Activated CD4-positive, CD25-positive, alpha-beta regulatory T cell treated with anti-CD3 and anti-CD28 coated beads, Interleukin-2, amount 50 U/mL, for 24 hours (primary cell): ENCODE measurements around the gene CMIP.

Experiments
- ATAC-seq, 2 donors: fragments of 150-1000 bp; cut with Tn5 transposase; one replicate each; pipeline ENCODE4 v1.10.0; 2021; ENCODE audit warnings: mild to moderate bottlenecking in 1 of 2, moderate library complexity in 1 of 2

The CMIP gene

DNA sequence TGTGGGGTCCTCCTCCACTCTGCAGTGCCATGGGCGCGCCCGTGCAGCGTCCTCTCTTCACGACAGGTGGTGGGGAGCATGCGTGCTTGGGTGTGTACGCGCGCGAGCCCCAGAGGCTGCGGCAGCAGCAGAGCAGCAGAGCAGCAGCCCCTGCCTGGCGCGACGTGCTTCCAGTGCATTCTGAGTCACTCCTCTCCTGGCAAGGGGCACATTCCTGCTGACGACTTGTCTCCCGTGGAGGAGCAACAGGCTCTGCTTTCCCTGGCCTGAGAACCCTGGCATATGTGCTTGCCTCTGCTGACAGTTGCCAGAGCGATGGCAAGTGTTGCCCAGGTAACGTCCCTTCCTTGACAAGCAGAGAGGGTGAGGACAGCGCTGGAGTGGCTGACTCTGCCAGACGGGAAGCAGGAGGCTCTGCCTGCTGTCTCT, 200.7 kb downstream of the CMIP start:
- no peak for ATAC-seq

DNA sequence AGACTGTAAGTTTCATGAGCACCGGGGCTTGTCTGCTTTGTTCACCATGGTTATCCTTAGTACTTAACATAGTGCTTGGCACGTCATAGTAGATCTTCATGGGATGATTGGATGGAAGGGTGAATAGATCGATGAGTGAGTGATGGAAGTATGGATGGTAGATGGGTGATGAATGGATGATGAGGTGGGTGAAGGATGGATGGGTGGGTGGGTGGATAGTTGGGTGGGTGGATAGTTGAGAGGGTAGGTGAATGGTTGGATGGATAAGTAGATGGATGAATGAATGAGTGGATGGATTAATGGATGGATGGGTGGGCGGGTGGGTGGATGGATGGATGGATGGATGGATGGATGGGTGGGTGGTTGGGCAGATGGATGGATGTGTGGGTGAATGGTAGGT, 201.3 kb downstream of the CMIP start:
- ATAC-seq: no peak

DNA sequence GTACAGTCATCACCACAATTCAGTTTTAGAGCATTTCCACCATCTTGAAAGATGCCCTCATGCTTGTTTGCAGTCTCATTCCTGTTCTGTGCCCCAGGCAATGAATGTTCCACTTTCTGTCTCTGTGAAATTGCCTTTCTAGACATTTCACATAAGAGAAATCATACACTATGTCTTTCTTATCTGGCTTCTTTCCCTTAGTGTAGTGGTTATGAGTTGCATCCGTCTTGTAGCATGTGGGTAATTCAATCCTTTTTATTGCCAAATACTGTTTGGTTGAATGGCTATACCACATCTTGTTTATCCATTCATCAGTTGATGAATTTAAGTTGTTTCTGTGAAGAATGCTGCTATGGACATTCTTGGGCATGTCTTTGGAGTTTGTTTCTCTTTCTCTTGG, 202.0 kb downstream of the CMIP start:
- ATAC-seq: no peak

DNA sequence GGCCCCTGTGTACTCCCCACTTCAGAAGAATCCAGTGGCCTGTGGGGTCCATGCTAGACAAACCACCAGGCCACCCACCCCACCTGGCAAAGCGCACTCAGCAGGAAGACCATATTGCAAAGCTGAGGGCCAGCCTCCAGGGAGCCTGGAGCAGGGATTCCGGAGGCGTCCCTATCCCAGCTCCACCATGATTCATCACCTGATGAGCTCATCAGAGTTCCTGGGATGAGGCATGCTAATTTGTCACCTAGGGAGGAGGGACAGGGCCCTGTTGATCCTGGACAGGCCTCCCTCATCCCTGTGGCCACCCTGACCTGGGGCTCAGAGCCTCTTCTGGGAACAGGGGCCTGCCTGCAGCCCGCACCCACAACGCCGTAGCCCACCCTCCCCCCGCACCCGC, 202.9 kb downstream of the CMIP start:
- no peak for ATAC-seq

DNA sequence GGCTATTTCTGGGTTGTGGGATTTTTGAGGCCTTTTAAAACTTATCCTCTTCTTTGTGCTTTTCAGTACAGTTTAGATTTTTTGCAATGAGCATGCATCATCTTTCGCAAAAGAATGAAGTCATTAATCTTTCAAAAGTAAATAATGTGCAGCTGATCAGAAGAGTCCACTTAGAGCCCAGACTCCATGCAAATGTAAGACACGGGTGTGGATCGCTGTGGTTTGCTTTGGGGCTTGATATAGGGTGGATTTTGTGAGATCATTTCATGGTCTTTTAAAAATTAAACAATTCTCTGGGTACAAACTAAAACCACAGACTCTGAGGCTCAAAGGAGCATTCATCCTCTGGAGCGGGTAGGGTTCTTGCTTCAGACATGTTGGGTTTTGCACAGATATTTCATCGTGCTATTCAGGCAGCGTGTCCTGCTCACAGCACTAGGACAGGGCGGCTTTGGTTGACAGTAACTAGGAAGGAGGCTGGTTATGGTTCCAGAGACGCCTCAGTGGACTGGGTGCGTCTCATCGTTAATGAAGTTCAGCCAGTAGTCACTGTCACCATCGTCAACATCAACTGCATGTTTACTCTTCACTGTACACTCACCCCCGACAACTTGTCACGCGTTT, 205.1 kb downstream of the CMIP start:
- no peak for ATAC-seq

DNA sequence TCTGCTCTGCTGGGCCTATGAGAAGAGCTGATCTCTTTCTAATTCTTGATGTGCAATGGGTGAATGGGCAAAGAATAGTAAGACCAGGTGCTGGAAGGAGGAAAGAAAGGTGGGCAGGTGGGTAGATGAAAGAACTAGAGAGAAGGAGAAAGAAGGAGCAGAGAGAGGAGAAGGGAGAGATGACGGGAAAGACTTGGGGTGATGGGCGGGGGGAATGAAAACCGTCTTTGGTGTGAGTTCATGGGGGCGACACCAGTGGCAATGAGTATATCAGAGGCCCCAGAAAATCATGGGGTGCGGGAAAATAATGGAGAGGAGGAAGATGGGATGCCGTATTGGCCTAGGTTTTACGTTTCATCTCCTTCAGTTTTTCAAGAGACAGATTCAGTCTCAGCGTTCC, 205.7 kb downstream of the CMIP start:
- ATAC-seq: no peak

DNA sequence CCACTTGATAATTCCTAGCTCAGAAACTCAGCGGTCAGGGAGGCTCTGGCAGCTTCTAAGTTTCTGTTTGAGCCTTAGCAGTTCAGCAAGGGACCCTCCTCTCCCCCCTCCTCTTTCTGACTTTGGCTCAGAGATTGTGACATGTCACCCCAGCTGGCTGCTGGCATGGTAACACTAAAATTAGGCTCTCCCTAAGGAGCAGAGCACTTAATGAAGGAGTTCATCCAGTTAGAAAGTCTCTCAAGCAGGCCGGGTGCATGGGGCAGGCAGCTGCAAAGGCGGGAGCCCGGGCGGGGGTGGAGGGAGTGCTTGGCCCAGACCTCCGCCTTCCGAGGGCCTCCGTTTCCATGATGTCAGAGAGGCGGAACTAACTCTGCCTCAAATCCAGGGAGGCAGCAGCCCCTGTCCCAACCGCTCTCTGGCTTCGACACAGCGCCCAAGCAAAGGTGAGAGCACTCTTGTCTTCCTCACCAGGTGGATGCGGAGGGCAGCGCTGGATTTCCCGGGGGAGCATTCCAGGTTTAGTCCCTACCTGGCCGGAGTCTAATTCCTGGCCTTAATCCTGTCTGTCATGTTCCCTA, 206.5 kb downstream of the CMIP start:
- ATAC-seq: no peak

DNA sequence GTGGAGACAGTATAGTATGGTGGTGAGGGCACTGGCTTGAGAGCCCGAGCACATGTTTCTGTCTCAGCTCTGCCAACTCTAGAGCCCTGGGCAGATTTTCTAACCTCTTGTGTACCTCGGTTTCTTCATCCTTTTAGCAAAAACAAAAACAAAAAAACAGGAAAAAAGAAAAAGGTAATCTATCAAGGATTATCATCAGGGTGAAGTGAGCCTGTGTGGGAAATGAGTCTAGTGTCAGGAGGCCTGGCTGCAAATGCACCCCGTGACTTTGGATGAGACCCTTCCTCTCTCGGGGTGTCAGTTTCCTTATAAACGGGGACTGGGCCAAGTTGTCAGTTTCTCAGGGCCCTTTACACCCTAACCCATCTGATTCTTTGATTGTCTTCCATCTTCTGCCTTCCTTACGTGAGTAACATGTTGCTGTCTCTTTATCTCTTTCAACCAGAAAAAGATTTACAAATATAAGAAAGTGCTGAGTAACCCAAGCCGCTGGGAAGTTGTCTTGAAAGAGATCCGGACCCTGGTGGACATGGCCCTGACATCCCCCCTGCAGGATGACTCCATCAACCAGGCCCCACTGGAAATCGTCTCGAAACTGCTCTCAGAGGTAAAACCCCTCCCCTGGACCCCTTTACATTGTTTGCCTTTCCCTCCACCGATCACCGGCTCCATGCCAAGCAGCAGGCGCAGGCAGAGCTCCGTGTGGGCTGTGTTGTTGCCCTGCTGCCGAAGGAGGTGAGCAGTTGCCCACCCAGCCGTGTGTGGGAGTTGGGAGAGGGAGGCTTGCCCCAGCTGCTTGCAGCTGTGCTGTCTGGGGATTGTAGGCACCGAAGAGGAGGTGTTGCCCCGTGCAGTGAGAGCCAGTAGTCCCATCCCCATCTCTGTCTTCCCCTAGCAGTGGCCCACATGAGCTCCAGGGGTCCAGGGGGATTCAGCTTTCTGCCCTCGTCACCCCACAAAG, 207.4 kb downstream of the CMIP start:
- no peak for ATAC-seq

DNA sequence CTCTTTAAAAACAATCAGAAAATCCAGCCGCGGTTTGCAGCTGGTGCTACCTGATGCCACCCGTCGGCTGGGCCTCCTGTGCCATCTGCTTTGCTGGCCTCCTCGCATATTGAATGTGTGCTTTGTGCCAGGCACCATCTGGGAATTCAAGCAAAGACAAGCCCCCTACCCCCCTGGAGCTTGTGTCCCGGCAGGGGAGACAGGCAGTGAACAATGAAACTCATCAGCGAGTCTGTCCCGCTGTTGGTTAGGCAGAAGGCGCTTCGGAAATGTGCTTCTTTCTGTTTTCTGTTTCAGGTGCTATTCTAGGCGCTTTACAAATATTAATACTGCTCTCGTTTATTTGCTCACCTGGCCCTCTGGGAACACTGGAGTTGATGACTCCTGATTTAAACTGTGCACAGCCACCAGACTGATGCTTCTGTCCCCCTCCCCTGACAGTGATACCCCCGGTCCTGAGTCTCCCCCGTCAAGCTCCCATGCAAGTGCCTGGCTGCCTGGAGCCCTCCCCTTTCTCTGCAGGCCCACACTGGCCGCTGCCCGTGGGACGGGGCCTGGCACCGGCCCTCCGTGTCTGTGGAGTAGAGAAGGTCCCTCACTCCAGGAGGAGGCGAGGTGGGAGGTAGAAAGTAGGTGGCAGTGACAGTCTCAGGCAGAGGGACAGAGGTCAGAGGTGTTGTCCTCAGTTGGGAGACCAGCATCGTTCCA, 208.3 kb downstream of the CMIP start:
- ATAC-seq: no peak

DNA sequence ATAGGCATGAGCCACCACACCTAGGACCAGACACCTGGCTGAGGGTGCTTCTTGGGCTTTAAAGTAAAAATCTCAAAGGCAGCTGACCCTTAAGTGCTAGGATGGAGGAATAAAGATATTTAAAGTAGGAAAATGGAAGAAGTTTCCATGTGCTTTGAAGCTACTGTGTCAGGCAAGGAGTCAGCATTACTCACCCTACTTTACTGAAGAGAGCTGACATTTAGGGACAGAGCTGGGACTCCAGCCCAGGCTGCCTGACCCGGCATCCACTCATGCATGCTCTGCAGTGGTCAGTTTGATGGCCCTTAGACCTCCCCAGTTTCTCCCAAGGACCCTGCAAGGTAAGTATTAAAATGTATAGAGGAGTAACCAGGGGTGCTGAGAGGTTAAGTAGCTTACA, 209.7 kb downstream of the CMIP start:
- no peak for ATAC-seq

DNA sequence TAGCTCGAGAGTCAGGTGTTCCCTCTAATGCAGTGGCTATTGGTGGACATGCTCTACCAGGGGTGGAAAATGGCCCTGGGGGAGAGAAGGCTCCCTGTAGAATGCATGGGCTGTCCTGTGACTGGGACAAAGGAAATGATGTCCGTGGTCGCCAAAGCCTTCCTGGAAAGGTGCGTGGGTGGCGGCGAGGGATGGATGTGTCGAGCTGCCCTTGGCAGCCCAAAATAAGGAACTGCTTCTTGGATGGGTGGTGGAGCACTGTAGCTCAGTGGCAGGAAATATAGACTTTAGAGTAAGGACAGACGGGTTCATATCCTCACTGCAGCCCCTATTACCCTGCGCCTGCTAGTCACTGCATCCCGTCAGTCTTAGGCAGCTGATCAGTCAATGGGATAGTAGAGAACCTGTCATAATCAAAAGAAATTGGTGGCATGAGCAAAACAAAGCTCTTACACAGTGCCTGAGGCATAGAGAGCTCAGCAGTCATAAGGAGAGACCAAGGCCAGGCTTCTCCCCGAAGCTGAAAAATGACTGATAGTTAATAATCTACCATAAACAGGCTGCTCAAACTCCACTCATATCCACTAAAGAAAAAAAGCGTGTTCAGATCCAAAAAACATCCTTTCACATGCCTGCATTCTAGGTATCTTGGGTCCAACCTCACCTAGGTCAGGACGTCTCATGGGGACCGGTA, 211.0 kb downstream of the CMIP start:
- no peak for ATAC-seq

DNA sequence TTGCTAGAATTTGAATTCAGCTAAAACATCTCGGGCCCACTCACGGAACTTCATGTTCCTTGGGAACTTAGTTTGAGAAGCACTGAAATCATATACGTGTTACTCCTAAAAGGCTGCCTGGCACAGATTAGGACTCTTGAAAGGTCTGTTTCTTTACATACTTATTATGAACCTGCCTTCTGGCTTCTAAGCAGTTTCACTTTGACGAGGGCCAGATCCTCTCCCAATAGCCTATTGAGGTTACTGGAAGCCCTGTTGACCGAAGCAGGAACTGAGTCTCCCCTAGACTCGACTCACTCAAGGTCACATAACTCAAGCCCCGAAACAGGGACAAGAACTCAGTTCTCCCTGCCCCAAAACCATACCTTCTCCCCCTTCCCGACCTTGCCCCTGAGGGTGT, 212.6 kb downstream of the CMIP start:
- no peak for ATAC-seq

DNA sequence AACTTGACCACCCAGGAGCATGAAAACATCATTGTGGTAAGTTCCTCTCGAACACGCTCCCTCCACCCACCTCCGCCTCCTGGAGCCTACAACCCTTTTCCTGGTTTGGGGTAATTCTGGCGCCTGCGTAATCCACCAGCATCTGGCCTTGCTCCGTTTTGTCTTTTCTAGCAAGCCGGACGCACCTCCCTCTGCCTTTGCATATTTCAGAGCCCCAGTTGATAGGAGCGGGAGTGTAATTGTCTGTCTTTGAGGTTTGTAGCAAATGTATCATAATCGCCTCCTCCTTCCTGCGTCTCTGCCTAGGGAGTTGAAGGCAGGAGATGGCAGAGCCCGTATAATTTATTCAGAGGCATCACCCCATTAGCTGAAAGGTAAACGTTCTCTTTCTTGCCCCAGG, 213.2 kb downstream of the CMIP start:
- ATAC-seq: no peak

DNA sequence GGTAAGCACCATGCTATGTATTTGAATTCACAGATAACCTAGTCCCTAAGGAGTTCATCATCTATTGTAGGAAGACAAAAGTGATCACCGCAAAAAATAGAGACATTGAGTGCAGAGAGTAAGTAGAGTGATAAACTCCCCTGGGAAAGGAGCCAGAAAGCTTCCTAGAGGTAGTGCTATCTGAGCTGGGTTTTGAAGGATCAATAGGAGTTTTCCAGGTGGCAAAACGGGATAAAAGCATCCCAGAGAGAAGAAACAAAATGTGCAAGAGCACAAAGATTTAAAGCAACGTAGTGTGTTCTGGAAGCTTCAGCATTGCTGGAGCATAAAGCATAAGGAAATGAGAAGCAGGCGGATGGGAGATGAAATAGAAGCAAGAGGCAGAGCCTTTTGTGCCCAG, 213.8 kb downstream of the CMIP start:
- no peak for ATAC-seq

DNA sequence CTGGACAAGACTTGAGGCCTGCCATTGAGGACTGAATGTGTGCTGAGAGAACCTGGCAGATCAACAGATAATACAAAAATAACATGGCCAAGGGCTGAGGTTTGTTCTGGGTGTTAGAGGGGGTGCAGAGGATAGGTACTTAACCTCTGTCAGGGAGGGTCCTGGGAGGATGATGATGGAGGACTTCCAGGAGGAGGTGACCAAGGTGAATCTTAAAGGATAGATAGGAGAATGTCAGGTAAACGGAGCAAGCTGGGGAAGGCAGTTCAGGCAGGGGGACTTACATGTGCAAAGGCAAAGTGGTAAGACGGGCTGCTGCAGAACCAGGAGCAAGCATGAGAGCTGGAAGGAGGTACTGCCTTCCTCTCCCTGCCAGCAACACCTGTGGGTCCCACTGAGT, 214.6 kb downstream of the CMIP start:
- ATAC-seq: no peak

DNA sequence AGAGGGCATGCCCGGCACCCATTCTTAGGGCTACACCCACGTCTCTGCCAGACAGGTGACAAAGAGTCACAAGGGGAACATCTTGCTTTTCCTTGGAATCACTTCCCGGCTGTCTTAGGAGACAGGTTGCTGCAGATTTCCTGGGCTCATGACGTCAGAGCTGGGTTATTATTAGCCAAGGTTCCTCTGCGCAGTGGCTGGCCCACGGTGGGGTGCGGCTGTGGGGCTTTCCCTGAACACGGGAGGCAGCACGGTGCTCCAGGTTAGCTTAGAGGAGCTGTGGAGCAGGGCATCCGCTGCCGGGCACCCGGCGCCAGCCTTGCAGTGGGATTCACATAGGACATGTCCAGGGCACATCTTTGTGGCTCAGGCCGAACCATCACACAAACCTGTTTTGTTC, 216.5 kb downstream of the CMIP start:
- ATAC-seq: no peak

DNA sequence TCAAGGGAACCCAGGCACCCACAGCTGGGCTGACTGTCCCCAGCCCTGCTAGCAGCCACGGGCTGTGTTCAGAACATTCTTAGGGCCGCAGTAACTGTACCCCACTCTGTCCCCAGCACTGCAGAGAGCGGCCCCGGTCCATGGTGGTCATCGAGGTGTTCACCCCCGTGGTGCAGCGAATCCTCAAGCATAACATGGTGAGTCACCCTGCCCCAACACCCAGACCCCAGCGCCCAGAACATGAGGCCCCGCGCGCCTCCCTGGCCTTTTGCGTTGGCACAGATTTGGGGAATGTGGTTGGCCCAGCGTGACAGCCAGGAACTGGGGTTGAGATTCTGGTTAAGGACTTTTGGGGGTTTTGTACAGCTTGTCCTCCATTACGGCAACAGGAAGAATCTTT, 219.5 kb downstream of the CMIP start:
- ATAC-seq: no peak

DNA sequence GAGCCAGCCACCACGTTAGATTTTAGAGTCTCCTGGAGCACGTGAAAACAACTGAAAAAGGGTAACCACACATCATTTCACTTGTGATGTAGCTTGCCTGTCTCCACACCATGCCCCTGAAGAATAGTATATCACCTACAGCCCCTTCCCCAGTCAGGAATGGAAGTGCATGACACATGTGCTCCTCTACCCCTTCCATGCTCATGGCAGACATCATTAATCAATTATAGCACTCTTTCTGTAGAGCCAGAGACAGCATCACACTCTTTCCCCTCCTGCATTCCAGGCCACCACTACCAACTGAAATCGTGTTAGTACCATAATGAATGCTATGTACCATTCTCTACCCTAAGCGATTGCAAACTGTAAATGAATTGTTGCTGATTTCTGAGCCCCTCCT, 221.0 kb downstream of the CMIP start:
- no peak for ATAC-seq

DNA sequence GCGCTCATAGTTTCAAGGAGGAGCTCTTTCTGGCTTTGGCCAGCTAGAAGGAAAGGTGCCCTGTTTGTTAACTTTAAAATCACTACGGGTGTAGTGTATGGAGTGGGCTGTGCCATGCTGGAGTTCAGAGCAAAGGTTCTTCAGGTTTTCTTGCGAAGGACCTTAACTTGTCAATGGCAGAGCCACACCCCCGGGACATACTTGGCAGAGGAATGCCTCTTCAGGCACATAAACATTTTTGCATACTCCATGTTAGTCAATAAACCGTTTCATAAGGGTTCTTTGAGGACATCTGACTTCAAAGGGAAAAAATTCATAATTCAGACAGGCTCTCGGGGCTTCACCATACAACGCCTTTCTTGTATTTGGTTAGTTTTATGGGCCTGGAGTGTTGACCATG, 221.5 kb downstream of the CMIP start:
- no peak for ATAC-seq

DNA sequence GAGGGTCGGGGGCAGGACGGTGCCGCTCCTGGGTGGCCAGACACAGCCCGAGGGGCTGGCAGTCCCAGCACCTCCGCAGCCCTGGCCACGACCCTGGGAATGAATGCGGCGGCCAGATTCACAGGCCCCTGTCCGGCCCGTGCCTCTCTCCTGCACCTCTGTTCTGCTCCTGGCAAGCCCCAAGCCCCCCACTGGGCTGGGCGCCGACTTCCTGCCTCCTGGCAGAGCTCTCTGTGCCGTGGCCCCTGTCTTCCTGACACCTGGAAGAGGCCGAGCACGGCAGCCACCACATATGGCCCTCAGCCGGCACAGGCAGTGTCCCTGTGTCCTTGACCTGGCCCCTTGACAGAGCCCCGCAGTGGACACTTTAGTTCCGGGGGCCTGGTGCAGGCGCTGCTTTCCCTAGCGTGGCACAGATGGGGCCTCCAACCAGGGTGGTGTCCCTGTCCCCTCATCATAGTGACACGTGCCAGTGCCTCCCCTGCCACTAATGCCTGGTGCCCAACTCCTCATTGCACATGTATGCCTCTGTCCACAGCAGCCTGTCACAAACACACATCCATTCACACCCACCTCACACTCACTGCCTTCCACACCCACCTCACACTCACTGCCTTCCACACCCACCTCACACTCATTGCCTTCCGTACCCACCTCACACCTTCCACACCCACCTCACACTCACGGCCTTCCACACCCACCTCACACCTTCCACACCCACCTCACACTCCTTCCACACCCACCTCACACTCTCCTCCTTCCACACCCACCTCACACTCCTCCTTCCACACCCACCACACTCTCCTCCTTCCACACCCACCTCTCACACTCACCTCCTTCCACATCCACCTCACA, 223.9 kb downstream of the CMIP start:
- ATAC-seq: no peak

DNA sequence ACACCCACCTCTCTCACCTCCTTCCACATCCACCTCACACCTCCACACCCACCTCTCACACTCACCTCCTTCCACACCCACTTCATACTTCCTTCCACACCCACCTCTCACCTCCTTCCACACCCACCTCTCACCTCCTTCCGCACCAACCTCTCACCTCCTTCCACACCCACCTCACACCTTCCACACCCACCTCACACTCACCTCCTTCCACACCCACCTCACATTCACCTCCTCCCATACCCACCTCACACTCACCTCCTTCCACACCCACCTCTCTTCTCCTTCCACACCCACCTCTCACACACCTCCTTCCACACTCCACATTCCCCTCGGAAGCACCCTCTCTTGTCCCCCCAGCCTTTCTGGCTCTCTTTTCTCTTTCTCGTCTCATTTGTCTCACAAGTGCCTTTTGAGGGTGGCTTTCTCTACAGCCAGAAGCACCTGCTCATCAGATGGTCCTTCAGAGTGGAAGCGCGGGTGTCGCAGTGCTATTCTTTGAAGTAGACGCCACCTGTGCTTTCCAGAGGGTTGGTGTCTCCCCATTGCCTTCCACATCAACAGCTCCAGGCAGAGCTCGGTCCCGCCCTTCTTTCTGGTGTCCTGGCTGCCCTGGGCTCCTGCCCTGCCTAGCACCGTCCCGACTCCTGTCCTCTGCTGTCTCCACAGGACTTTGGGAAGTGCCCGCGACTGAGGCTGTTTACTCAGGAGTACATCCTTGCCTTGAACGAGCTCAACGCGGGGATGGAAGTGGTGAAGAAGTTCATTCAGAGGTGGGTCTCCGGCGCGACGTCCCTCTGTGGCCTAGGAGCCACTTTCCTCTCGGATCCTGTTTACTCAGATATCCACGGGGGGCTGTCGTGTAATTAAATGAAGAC, 225.1 kb downstream of the CMIP start:
- no peak for ATAC-seq
